Fibroblast of gingiva (primary cell): ENCODE data around the gene PTGR1.

Source experiments
- DNase-seq: peaks from one replicate; pipeline ENCODE4 v3.0.0-alpha.2; 2011; ENCODE audit warnings: low read depth

PTGR1 gene

GRCh38 chr9:111542497-111543254 lies 56.8 kb downstream of the PTGR1 start:
- DNase-seq, result no peak

DNA sequence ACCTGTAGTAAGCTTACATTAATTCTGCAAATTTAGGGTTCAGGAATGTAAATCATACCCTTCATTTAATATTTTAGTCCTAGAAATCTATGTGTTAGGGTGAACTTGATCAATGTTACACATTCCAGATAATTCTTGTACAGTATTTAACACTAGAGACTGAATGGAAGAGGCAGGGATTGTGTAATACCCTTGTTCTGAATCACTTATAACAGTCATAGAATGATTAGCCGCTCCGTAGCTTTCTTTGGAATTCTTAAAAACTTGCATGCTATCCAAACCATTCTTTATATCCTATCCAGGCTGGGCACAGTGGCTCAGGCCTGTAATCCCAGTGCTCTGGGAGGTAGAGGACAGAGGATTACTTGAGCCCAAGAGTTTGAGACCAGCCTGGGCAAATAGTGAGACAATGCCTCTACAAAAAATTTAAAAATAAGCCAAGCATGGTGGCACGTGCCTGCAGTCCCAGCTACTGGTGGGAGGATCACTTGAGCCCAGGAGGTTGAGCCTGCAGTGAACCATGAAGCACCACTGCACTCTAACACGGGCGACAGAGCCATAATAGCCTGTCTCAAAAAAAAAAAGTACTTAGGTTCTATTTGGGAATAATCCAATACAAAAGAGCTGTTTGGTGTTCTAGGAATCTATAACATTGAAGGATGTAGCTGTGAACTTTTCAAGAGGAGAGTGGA lies 66.2 kb downstream of the PTGR1 start:
- peak; percentile 3 for DNase-seq

DNA sequence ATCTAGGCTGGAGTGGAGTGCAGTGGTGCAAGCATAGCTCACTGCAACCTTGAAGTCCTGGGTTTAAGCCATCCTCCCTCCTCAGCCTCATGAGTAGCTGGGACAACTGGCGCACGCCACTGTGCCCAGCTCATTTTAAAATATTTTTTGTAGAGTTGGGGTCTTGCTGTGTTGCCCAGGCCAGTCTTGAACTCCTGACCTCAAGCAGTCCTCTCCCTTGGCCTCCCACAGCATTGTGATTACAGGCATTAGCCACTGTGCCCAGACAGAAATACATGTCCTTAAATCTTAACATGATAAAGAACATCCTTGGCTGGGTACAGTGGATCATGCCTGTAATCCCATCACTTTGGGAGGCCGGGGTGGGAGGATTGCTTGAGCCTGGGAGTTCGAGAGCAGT lies 67.7 kb downstream of the PTGR1 start:
- no peak for DNase-seq

DNA sequence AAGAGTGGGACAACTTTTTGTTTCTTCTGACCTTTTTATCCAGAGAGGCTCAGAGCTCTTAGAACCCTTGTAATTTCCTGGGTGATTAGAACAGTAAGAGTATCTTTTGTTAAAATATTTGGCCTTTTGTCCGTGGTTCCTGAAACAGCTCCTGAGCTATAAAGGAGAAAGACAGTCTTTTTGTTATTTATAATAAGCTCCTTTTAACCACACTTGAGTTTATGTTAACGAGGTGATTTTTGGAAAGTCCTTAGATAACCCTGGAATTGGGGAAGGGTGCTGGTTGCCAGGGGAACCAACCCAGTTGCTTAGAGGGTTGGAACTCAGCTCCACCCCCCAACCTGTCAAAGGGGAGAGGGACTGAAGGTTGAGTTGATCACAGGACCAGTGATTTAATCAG lies 69.7 kb downstream of the PTGR1 start:
- DNase-seq, result no peak

DNA sequence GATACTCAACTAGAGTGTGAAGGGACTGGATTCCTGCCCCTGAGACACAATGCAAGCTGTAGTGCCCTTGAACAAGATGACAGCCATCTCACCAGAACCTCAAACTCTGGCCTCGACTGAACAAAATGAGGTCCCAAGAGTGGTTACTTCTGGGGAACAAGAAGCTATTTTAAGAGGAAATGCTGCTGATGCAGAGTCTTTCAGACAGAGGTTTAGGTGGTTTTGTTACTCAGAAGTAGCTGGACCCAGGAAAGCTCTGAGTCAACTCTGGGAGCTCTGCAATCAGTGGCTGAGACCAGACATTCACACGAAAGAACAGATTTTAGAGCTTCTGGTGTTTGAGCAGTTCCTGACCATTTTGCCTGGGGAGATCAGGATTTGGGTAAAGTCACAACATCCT lies 72.1 kb downstream of the PTGR1 start:
- no peak for DNase-seq

DNA sequence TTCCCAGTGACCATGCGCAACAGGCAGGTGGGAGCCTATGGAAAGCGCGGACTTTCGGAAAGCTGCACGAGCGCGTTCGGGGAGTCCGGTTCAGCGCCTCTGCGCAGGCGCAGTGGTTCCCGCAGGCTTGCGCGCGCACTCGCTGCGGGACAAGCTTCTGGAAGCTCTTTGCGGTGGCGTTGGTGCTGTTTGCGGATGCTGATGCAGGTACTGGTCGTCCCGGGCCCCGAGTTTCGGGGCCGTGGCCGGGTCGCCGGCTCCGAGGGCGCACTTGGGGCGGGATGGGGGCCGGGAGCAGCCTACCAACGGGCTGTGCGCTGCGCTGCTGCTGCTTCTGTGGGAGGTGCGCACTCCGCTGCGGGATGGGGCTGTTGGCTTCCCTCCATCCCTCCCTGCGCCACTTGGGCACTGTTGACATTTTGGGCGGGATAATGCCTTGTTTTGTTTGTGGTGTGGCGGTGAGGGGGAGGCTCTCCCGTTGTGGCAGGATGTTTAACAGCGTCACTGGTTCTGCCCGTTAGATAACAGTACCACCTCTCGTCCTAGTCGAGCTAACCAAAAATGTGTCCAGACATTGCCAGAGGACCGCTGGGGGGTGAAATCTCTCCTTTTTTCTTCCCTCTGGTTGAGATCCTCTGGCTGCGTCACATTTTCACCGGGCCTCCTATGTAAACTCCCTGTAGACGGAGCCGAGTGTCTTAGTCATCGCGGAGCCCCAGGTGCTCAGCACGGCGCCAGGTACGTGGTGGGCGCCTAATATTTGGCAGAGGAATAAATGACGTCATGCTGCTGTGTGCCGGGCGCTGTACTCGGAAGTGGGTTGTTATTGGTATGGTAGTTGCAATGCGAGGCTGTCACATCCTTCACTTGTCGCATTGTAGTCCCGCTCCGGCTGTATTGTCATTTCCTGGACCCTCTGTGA lies 74.1 kb downstream of the PTGR1 start, which contains the start of gene ZNF483:
ZNF483 (plus strand) TSS at position 124 of the 922 bp plus-strand sequence. CDS start 2,217 bp downstream, outside the sequence.
- peak; percentile 60 for DNase-seq

- DNase-seq, result no peak
Measured at GRCh38 chr9:111524731-111525055, 74.8 kb downstream of the PTGR1 start.

DNA sequence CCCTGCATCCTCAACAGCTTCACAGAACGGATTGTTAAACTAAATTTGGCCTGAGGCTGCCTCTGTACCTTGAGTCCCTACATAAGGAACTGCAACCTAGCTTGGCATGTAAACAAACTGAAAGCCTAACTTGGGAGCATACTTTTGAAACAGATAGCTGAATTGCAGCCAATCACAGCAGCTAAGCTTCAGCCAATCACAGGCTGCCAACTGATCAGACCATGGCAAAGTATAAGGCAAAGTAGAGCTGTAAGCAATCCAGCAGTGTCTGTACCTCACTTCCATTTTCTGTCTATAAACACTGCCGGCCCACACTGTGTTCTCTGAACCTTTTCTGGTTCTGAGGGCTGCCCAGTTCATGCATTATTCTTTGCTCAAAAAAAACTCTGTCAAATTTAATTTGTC lies 83.4 kb downstream of the PTGR1 start:
- no peak for DNase-seq

GRCh38 chr9:111514967-111515366 lies 84.5 kb downstream of the PTGR1 start:
- no peak for DNase-seq
